GM18907 (cell line): ENCODE data around the gene PTPRT.
"Not testable (repeated sequence)": the region's sequence is repeated elsewhere in the genome, so short reads cannot be mapped to it uniquely, and the experiment has no call there.

Experiments used
- ATAC-seq: cut with Tn5 transposase; IDR thresholded peaks from one replicate; pipeline ENCODE4 v1.9.1; 2021; ENCODE audit warnings: mild to moderate bottlenecking, moderate library complexity; ENCODE audit not compliant: unreplicated experiment

Gene PTPRT

GRCh38 chr20:42920776-42921175, 268.9 kb downstream of the PTPRT start:
- ATAC-seq, result no peak

- ATAC-seq, result no peak
These were observed 270.4 kb downstream of the PTPRT start for GRCh38 chr20:42919316-42919715.

- no peak for ATAC-seq
These were observed 274.6 kb downstream of the PTPRT start for GRCh38 chr20:42915081-42915480.

- ATAC-seq, result no peak
These were observed 275.4 kb downstream of the PTPRT start for GRCh38 chr20:42914302-42914701.

- ATAC-seq, result not testable (repeated sequence)
These were observed 278.9 kb downstream of the PTPRT start for GRCh38 chr20:42910808-42911207.

- no peak for ATAC-seq
These were observed 282.0 kb downstream of the PTPRT start for GRCh38 chr20:42907730-42908129.

- ATAC-seq, result no peak
These were observed 283.6 kb downstream of the PTPRT start for GRCh38 chr20:42906120-42906519.

GRCh38 chr20:42902509-42902908, 287.2 kb downstream of the PTPRT start:
- ATAC-seq, result no peak

GRCh38 chr20:42901689-42902440, 287.8 kb downstream of the PTPRT start:
- no peak for ATAC-seq

GRCh38 chr20:42900764-42901163, 288.9 kb downstream of the PTPRT start:
- not testable (repeated sequence) for ATAC-seq

- ATAC-seq, result no peak
These were observed 294.7 kb downstream of the PTPRT start for GRCh38 chr20:42895020-42895419.

GRCh38 chr20:42894483-42894882, 295.2 kb downstream of the PTPRT start:
- no peak for ATAC-seq

GRCh38 chr20:42889517-42889916, 300.2 kb downstream of the PTPRT start:
- ATAC-seq, result no peak

GRCh38 chr20:42887281-42887680, 302.4 kb downstream of the PTPRT start:
- no peak for ATAC-seq

GRCh38 chr20:42886801-42887200, 302.9 kb downstream of the PTPRT start:
- no peak for ATAC-seq

GRCh38 chr20:42886046-42886445, 303.7 kb downstream of the PTPRT start:
- no peak for ATAC-seq

GRCh38 chr20:42875581-42875980, 314.1 kb downstream of the PTPRT start:
- no peak for ATAC-seq

GRCh38 chr20:42873259-42873658, 316.4 kb downstream of the PTPRT start:
- ATAC-seq, result no peak

- ATAC-seq, result no peak
These were observed 325.6 kb downstream of the PTPRT start for GRCh38 chr20:42864116-42864515.

- no peak for ATAC-seq
These were observed 327.3 kb downstream of the PTPRT start for GRCh38 chr20:42862446-42862845.

- ATAC-seq, result no peak
These were observed 332.3 kb downstream of the PTPRT start for GRCh38 chr20:42857446-42857845.

- ATAC-seq, result no peak
These were observed 333.8 kb downstream of the PTPRT start for GRCh38 chr20:42855896-42856295.

GRCh38 chr20:42852691-42853090, 337.0 kb downstream of the PTPRT start:
- ATAC-seq, result no peak
